NCI-H187 (cell line): ENCODE data around the gene ALKBH5.

Experiments
- DNase-seq, 2 experiments: peaks; one replicate each; lab custom pipeline; 2025; lab: John Stamatoyannopoulos, UW

The ALKBH5 gene

DNA sequence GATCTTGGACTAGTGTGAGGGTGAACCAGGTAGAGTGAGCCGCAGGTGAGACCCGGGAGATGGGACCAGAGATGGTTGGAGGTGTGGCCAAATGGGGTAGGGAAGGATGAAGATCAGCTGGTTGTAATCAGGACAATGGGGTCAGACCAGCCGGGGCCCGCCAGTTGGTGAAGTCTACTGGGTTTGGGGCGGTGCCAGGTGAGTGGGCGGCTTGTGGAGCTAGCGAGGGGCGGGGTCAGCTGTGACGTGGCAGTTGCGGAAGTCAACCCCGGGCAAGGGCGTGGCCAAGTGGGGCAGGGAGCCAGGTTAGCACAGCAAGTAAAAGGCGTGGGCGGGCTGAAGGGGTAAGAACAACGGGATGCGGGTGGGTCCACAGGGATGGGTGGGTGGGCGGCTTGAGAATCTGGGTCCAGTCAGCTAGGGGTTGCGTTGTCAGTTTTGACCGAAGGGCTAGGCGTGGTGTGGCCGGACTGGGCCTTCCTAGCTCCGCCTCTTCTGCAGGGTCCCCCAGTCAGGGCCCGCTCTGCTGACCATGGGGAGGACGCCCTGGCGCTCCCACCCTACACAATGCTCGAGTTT lies 25.5 kb upstream of the ALKBH5 start:
- DNase-seq, result peak; percentile 9 to 51

DNA sequence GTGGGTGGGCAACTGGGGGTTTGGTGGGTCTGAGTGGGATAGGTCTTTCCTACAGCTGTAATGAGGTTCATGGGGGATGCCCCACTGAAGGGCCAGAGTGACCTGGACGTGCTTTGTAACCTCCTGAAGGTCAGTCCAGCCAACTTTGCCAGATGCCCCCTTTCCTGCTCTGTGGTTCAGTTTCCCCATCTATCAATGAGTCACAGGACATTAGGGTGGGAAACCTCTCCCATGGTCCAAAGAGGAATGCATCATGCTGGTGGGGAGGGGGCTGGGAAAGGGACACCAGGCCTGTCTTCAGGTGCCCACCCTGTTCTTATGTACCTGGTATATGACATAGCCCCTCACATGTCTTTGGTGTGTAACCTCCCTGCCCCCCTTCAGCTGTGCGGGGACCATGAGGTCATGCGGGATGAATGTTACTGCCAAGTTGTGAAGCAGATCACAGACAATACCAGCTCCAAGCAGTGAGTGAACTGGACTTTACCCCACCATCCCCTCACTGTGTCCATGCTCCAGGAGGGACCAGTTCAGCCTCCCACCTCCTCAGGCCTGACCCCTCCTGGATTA lies 24.0 kb upstream of the ALKBH5 start:
- no peak for DNase-seq

DNA sequence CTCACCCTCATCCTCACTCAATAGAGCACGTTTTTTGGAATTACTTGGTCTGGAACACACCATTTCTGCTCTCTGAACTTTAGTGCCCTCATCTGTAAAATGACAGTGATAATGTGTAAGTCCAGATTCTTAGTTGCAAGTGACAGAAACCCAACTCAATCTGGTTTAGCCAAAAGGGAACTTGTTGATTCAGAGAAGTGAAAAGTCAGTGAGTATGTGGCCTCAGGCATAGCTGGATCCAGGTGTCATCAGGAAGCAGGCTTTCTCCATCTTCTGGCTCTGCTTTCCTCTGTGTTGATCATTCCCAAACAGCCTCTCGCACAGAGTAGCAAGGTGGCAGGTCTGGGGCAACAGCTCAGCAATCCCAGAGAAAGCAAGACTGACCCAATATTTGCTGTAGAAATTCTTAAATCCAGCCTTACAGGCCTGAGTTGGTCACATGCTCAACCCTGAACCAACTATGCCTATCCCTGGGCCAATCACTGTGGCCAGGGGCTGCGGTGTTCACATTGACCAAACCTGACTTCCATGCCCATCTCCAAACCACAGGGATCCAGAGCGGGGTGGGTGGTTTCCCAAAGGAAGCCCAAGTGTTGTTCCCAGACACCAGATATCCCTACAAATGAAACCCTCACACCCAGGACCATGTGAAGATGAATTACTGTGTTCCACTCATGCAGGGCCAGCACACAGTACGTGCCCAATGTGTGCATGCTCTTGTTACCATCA lies 23.3 kb upstream of the ALKBH5 start:
- no peak for DNase-seq

DNA sequence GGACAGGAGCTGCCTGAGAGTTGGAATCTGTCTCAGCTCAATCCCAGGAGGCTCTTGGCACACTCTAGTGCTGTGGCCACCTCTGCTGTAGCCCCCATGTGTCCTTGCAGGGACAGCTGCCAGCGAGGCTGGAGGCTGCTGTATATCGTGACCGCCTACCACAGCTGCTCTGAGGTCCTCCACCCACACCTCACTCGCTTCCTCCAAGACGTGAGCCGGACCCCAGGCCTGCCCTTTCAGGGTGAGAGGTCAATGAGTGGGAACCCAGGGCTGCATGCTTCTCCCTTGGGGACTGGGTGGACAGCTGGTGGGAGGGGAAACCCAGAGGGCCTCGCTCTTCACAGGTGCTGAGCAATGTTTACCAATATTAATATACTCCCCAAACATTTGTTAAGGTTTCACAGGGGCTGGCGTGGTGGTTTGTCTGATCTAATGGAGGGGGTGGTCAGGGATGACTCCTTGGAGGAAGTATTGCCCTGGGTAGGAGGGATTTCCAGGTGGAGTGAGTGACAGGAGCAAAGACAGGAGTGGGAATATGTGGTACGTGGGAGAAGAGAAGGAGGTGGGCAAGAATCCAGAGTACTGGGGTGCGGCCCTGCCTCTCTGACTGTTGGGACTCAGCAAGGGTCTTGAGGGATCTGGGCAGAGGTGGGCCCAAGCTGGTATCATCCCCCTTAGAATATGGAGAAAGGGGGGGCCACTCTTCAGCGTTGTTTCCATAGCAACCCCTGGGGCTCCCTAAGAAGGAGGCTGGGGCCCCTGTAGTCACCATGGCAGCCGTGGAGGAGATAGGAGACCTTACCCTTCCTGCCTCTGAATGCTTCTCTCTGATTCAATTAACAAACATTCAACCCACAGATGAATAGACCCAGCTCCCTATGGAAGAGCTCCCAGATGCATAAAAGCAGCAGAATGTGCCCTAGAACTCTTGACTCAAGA lies 22.2 kb upstream of the ALKBH5 start:
- DNase-seq, result no peak

DNA sequence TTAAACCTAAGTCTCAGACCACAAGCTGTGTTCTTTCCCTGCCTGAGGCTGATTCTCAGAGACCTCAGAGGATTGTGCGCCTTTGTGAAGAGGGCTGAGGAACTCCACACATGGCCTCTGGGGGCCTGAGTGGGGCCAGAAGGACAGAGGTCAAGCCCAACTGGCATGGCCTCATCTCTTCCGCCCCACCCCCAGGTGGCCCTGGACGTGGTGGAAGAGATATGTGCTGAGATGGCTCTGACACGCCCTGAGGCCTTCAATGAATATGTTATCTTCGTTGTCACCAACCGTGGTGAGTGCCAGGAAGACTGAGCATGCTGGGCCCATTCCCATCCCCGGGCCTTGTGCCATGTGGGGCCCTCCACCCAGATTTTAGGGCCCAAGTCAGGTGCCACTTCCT lies 20.1 kb upstream of the ALKBH5 start:
- no peak for DNase-seq

DNA sequence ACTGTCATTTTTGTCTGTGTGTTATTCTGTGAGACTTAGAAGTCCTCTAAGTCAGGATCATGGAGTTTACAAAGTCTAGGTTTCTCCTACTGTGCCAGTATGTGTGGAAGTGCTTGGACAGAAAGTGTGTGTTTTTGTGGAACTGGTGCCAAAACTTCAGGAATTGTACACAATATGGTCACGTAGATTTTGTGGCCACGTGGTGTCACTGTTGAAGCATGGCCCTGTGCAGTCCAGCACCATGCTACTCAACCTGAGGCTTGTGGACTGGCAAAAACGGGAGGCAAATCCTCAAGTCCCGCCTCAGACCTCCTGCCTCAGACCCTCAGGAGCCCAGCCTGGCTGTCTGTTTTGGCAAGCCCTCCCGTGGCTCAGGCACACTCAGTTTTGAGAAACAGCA lies 16.7 kb upstream of the ALKBH5 start:
- DNase-seq, result no peak

DNA sequence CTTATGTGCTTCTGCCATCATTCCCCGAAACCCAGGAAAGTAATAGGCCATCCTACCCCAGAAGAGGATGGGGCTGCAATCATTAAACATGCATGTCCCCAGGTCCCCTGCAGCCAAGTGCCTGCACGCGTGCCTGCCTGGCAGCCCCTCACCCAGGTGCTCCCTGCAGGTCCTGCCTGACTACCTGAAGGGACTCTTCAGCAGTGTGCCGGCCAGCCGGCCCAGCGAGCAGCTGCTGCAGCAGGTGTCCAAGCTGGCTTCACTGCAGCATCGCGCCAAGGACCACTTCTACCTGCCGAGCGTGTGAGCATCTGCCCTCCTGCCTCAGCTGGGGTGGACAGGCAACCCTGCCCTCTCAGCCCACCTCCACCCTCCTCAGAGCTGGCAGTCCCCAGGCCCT lies 16.2 kb upstream of the ALKBH5 start:
- no peak for DNase-seq

DNA sequence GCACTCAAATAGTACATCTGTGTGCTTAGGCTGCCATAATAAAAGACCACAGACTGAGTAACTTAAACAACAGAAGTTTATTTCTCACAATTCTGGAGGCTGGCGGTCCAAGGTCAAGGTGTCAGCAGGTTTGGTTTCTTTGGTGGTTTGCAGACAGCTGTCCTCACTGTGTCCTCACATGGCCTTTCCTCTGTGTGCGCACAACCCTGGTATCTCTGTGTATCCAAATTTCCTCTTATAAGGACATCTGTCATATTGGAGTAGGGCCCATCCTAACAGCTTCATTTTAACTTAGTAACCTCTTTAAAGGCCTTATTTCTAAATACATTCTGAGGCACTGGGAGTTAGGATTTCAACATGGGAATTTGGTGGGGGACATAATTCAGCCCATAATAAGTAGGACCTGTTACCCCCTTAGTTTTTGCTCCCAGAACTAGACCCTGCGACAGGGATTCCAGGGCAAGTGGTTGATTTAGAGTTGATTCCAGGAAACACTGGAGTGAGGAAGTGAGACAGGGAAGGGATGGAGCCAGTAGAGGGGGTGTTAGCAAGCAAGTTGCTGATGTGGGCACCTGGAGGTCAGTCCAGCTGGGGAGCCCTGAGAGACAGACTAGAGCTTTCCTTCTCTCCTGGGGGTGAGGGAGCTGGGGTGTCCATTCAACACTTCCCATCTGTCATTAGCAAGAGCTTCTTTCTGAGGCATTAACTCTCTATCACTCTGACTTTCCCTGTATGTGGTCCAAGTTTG lies 10.9 kb upstream of the ALKBH5 start:
- no peak for DNase-seq

DNA sequence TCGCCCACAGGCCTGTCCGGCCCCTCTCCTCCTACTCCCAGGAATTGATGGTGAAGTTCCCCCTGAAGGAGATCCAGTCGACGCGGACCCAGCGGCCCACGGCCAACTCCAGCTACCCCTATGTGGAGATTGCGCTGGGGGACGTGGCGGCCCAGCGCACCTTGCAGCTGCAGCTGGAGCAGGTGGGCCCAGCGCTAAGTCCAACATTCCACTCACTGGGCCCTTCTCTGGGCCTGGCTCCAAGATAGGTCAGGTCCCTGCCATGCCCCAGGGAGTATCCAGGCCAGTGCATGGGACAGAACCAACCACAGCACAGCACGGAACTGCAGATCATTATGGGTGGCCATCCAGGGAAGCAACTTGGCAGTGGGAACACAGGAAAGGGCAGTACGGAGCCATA lies 9.9 kb upstream of the ALKBH5 start:
- no peak for DNase-seq

DNA sequence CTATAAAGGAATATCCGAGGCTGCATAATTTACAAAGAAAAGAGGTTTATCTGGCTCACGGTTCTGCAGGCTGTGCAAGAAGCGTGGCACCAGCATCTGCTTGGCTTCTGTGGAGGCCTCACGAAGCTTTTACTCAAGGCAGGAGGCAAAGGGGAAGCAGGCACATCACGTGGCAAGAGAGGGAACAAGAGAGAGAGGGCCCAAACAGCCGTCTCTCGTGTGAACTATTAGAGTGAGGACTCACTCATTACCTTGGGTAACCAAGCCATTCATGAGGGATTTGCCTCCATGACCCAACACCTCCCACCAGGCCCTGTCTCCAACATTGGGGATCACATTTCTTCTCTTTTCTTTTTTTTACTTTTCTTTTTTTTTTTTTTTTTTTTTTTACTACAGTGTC lies 7.5 kb upstream of the ALKBH5 start:
- DNase-seq, result no peak

DNA sequence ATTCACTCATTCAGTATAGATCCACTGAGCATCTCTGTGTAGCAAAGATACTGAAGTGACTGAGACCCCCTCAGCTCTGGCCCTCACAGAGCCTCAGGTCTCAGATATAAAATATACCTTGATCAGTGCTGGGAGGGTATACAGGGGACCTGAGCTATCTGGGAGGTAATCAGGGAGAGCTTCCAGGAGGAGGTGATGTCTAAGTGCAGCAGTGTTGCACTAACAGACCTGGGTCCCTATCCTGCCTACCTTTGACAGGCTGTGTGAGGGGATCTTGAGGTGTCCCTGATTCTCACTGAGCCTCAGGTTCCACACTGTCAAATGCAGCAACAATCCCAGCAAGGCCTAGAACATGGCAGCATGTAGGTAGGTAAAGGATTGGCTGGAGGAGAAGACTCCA lies 6.5 kb upstream of the ALKBH5 start:
- DNase-seq, result no peak

DNA sequence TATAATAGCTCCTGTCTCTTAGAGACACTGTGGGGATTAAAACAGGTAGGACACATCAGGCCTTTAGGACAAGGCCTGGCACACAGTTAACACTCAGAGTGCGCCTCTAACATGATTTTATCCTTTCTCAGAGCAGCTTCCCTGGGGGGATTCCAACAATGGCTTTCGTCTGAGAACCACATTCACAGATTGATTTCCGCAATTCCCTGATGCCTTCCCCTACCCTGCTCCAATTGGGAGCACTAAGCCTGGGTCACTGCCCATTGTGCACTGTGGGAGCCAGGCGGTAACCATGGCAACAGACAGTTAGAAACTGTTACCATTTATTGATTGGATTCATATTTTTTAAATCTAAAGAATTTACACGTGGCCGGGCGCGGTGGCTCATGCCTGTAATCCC lies 5.9 kb upstream of the ALKBH5 start:
- DNase-seq, result no peak

DNA sequence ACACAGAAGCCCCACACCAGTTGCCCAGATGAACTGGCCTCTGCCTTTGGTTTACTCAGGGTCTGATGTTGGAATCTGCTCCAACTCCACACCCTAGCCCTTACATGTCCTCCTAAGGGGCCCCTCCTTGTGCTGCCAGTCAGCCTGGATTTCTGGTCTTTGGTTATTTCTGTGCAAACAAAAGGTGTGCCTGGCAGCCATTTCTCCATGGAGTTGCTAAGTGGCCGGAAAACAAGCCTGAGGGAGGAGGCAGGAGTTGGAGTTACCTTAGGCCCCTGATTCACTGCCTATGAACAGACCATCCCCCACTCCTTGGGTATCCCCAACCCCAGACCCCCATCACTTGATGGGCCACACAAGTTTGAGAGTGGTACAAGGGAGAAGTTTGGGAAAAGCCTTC lies 4.4 kb upstream of the ALKBH5 start:
- no peak for DNase-seq

DNA sequence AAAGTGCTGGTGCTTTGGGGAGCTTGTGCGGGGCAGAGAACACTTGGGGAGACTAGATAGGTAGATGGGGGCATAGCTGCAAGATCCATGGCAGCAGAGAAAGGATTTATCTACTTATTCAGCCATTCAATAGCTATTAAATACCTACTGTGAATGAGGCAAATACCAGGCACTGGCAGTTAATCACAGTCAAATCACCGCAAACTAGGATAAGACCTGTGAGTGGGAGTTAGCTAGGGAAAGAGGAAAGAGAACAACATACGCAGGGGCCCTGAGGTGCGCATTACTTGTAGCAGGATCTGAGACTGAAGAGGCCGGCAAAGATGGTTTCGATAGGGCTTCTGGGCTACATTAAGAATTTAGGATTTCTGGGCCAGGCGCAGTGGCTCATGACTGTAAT lies 3.8 kb upstream of the ALKBH5 start:
- no peak for DNase-seq

DNA sequence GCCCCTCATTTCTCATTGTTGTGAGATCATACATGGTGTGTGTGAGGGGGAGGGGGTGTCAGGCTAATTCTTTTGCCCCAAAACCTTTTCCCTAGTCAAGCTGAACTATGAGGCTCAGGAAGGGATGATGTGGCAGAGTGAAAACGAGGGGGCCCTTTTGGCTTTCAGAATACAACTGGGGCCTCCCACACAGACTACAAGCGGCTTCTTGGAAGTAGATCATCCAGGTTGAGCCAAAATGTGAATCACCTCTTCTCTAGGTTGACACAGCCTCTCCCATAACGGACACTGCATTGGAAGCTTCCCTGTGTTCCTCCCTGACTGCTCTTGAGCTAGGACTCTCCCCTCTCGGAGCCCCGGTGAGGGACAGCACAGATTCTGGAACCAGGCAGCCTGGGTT lies 2.3 kb upstream of the ALKBH5 start:
- DNase-seq, result no peak

DNA sequence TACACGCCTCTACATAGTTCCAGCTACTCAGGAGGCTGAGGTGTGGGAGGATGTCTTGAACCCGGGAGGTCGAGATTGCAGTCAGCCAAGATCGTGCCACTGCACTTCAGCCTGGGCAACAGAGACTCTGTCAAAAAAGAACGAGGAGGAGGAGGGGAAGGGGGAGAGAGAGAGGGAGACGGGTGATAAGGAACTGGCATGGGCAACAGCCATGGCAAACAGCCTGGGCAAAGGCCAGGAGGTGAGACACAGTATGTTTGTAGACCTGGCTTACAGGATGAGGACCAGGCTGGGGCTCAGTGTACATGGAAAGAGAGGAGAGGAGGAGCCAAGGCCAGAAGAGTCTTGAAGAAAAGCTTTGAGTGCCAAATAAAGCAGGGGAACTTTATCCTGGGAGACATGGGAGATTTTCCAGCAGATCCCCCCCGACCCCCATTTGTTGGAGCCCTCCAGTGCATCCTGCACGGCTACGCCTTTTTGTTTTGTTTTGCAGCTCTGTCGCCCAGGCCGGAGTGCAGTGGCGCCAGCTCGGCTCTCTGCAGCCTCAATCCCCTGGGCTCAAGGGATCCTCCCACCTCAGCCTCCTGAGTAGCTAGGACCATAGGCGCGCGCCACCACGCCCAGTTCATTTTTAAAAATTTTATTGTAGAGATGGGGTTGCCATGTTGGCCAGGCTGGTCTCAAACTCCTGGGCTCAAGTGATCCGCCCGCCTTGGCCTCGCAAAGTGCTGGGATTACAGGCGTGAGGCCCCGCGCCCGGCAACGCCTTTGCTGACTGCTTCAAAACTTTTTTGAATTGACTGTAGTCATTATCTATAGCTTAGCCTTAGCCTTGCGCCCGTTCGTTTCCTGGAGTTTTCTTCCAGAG lies 1.3 kb upstream of the ALKBH5 start:
- DNase-seq, result no peak

DNA sequence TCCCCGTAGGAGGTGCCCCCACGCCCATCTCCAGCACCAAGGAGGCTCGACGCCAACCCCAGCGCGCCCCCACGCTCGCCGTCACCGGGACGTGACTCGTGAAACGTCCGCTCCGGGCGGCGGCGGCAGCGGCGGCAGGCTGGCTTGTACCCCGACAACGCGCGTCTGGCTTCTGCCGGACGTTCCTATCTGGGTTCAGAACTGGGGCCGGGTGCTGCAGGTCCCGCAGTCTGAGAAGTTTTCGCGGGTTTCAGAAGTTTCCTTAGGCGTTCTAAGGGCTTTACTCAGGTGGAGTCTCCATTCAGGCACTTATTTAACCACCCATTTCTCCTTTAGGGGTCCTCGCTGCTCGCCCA lies 672 bp upstream of the ALKBH5 start:
- DNase-seq, result peak in 1 of 2 experiments; percentile 38

DNA sequence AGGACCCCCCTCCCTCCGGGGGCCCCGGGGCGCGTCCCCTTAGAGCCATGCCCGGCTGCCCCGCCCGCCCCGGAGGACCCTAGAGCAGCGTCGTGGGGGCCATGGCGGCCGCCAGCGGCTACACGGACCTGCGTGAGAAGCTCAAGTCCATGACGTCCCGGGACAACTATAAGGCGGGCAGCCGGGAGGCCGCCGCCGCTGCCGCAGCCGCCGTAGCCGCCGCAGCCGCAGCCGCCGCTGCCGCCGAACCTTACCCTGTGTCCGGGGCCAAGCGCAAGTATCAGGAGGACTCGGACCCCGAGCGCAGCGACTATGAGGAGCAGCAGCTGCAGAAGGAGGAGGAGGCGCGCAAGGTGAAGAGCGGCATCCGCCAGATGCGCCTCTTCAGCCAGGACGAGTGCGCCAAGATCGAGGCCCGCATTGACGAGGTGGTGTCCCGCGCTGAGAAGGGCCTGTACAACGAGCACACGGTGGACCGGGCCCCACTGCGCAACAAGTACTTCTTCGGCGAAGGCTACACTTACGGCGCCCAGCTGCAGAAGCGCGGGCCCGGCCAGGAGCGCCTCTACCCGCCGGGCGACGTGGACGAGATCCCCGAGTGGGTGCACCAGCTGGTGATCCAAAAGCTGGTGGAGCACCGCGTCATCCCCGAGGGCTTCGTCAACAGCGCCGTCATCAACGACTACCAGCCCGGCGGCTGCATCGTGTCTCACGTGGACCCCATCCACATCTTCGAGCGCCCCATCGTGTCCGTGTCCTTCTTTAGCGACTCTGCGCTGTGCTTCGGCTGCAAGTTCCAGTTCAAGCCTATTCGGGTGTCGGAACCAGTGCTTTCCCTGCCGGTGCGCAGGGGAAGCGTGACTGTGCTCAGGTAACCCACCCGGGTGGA lies 759 bp downstream of the ALKBH5 start:
- no peak for DNase-seq

DNA sequence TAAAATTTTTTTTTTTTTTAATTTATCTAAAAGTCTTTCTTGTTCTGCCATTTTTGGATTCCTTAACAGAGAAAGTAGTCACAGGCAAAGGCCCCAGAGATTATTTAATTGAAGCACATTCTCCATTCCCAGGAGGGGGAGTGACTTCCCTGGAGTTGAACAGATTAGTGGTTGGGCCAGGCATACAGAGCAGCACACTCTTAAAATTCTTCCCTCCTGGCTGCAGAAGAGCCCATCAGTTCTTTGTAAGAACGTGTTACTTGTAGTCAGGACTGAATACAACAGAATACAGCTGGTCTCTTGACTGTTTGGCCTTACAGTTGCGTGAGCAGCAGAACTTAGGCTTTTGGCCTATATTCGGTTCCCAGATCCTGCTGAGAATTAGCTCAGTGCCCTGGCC lies 1.8 kb downstream of the ALKBH5 start:
- DNase-seq, result no peak
